ENCODE results near the gene SVIP.

- TF ChIP-seq, protein P1, sequence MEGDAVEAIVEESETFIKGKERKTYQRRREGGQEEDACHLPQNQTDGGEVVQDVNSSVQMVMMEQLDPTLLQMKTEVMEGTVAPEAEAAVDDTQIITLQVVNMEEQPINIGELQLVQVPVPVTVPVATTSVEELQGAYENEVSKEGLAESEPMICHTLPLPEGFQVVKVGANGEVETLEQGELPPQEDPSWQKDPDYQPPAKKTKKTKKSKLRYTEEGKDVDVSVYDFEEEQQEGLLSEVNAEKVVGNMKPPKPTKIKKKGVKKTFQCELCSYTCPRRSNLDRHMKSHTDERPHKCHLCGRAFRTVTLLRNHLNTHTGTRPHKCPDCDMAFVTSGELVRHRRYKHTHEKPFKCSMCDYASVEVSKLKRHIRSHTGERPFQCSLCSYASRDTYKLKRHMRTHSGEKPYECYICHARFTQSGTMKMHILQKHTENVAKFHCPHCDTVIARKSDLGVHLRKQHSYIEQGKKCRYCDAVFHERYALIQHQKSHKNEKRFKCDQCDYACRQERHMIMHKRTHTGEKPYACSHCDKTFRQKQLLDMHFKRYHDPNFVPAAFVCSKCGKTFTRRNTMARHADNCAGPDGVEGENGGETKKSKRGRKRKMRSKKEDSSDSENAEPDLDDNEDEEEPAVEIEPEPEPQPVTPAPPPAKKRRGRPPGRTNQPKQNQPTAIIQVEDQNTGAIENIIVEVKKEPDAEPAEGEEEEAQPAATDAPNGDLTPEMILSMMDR (IDR thresholded peaks at IDR 0.05): no peak
- no peak for TF ChIP-seq POLR2A (IDR thresholded peaks at IDR 0.05)
These were observed 29.1 kb downstream of the SVIP start for GRCh38 chr11:22800482-22800881.

Data from heart left ventricle (tissue), 13 donors.